GM21717 (cell line): Measurements from ENCODE around the gene RAC3.

Source experiments
- ATAC-seq: cut with Tn5 transposase; IDR thresholded peaks from one replicate; pipeline ENCODE4 v1.9.1; 2021; ENCODE audit warnings: mild to moderate bottlenecking, moderate library complexity; ENCODE audit not compliant: unreplicated experiment

Gene RAC3

GRCh38 chr17:81998691-81999438 is 32.6 kb upstream of the RAC3 start:
- no peak for ATAC-seq

DNA sequence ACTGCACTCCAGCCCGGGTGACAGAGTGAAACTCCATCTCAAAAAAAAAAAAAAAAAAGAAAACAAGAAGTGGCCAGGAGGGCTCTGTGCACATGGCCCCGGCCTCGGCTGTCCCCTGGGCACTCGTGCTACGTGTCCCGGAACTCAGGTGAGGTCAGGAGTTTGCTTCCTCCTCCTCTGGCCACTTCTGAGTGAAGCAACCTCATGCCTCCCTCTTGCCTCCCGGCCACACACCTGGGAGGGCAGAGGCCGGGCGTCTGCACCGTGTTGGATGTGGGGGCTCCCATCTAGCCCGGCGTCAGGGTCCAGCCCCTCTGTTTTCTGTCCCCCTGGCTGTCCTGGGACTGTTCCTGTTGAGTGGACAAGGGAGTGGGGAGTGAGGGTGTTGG is 31.9 kb upstream of the RAC3 start:
- ATAC-seq = no peak

GRCh38 chr17:81999976-82000802 is 31.3 kb upstream of the RAC3 start:
- ATAC-seq = no peak

DNA sequence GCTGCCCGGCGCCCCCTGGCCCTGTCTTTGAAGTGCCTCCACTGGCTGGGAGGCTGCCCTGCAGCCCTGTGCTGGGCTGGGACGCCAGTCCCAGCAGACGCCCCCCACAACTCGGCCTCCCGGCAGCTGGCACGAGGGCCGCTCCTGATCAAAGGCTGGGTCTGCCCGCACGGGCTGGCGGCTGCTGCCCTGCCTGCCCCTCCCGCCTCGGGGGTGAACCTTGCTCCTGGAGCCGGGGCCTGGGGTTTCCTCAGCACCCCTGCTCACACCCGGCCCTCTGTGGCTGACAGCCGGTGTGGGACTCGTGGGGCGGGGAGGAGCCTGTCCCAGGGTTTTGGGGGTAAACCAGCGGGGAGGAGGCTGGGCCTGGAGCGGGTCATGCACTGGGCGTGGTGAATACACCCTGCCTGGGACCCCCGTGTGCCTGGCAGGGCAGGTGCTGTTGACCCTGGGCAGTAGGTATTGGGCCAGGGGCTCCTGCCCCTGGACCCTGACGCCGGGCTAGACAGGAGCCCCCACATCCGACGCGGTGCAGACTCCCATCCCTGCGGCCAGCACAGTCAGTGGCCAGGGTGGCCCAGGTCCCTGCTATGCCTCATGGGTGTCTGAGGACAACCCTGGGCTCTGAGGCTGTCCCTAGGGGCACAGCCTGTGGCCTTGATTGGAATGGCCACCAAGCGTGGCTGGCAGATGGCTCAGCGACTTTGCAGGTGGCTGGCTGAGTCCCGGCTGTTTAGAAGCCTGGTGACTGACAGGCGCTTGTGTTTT is 30.5 kb upstream of the RAC3 start:
- ATAC-seq = no peak

GRCh38 chr17:82001571-82002056 is 29.9 kb upstream of the RAC3 start:
- no peak for ATAC-seq

DNA sequence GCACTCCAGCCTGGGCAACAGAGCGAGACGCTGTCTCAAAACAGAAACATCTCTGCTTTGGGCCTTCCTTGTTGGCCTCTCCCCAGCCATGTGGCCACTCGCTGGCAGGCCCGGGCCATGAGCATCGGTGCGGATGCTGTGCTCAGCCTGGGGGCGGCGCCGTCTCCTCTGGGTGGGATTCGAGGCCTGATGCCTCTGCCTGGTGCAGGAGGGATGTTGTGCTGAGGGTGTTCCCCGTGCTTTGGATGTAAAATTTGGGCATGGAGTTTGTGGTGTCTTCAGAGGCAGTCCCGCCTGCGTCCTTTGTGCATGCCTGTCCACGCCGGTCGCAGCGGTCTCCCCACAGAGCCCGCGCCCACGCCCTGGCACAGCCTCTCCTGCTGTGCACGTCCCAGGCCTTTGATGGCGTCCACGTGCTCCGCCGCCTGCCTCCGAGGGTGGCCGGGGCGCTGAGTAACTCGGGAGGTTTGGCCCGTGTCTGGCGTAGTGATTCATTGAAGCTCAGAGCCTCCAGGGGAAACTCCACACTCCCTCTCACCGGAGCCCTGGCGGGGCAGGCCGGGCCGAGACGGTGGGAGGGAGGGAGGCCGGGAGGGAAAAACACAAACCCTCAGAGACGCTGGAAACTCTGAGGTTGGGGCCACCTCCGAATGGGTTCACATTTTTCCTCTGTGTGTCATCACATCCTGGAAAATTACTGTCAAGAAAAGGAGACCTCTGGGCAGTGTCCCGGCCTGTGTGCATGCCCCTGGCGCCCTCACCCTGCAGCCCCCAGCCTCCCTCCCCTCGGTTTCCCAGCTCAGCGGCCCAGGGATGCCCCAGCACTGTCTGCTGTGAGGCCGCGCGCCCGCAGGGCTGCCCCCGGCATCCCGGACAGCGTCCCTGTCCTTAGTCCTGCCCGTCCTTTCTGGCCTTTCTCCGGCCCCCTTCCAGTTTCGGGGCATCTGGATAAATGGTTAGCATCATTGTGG is 27.8 kb upstream of the RAC3 start:
- ATAC-seq = no peak

- ATAC-seq = no peak
Measured at GRCh38 chr17:82004517-82005455, 26.7 kb upstream of the RAC3 start.

GRCh38 chr17:82005701-82006348 is 25.7 kb upstream of the RAC3 start:
- ATAC-seq = no peak

- no peak for ATAC-seq
Measured at GRCh38 chr17:82006468-82007227, 24.8 kb upstream of the RAC3 start.

DNA sequence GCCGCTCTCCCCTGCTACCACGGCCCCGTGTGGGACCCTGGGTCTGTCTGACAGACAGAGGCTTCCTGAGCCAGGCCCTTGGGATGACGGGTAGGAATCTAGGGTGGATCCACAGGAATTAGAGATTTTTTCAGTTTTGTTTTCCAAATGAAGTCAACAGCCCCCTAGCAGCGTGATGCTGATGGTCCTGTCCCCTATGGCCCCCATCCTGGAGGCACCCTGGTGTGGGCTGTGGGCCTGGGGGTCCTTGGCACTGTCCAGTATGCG is 24.3 kb upstream of the RAC3 start:
- no peak for ATAC-seq

DNA sequence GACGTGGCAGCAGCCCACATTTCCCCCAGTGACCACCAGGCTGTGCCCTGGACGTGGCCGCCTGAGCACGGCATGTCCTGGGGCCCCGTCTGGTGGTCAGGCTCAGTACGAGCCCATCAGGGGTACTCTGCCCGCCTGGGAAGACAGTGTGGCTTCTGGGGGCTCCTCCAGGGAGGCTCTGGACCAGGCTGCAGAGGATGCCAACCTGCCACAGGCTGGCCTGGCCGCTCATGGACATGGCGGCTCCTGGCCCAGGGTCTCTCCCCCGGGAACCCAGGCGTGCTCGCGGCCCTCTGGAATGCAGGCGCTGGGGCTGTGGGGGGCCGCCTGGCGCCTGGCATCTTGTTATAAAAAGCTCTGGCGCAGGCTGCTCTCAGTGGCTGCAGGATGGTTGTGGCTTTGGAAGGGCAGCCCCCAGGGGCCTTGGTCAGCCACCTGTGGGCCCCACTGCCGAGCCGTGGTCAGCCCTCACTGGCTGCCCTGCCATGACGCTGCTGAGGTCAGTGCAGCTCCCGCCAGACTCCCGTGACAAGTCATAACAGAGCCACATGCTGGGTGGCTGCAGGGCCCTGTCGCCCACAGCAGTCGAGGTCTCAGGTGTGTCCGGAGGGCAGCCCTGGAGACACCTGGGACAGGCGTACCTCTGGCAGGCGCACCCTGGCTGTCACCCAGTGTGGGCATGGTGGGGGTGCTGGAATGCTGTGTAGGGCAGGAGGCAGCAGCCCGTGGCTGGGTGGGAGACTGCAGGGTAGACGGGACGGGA is 23.8 kb upstream of the RAC3 start:
- ATAC-seq = no peak

GRCh38 chr17:82008258-82008940 is 23.1 kb upstream of the RAC3 start:
- ATAC-seq = no peak

DNA sequence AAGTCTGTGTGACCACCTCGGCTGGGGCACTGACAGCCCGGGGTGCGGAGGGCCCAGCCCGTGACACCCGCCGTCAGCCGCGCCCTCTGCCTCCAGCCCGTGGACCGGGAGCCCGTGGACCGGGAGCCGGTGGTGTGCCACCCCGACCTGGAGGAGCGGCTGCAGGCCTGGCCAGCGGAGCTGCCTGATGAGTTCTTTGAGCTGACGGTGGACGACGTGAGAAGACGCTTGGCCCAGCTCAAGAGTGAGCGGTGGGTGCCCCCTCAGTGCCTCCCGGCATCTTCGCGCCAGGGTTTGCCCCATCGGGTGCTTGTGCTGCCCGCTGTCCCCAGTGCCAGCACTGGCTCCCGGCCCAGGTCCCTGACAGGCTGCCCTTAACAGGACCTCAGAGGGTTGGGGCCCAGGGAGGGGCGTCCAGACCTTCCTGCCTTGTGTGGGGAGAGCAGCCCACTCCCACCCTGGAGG is 22.5 kb upstream of the RAC3 start:
- no peak for ATAC-seq

GRCh38 chr17:82009413-82009812 is 22.1 kb upstream of the RAC3 start:
- ATAC-seq = no peak

DNA sequence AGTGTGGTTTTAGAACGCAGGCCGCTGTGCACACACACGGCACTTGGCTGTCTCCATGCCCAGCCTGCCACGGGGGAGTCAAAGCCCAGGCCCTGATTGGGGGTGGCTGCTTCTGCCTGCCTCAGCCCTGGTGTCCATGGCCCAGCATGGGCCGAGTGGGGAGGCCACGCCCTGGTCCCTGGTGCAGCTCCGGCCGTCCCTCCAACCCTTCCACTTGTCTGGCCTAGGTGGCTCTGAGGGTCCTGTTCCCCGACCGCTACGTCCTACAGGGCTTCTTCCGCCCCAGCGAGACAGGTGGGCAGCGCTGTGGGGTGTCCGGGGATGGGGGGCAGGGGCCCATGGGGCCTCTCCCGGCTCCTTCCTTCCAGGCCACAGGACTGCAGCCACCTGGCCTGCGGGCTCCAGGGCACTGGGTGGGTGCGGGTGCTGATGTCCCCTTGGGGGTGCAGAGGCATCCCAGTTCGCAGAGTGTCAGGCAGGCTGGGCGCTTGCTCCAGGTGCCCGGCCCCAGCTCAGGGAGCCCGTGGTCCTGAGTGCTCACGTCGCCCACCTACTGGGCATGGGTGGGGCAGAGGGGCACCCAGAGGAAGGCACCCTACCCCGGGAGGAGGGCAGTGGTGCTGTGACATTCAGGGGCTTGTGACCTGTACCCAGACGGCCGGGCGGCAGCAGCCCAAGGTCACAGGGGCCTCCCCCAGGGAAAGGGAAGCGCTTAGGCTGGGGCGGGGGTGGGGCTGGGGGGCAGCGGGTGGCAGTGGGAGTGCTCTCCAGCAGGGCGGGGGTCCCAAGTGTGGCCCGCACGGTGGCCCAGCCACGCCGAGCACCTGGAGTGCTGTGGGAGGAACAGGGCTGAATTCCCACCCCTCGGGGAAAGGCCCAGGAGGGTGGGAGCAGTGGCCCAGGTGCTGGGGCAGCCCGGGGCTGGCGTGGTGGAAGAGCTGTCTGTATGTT is 20.6 kb upstream of the RAC3 start:
- ATAC-seq = no peak
